Activated B cell treated with CpG ODN at 0.5 μM for 24 hours (primary cell): Measurements from ENCODE around the gene C1orf56. TPM values are rescaled to one million over a fixed set of nuclear protein-coding genes. Genes with fewer than 3 reads are reported as not detected.

ENCODE experiments used
- ATAC-seq: fragments of 200-7000 bp; cut with Tn5 transposase; one replicate; pipeline ENCODE4 v1.10.0; 2021; ENCODE audit warnings: low read depth, mild to moderate bottlenecking, moderate library complexity
- CTCF ChIA-PET: fragments of 350-600 bp; sonication (Branson Sonifier 250); formaldehyde crosslinking; loops from one replicate; lab custom pipeline; 2021; ENCODE audit warnings: antibody characterized with exemption; lab: Charles Lee
- POLR2A ChIA-PET: fragments of 350-600 bp; sonication (Branson Sonifier 250); formaldehyde crosslinking; loops from one replicate; lab custom pipeline; 2021; ENCODE audit warnings: antibody characterized with exemption; lab: Charles Lee
- DNase-seq: peaks from one replicate; pipeline ENCODE4 v3.0.0; 2022
- H3K27ac Mint-ChIP-seq: one replicate; pipeline ENCODE4 v1.8.0; 2020; ENCODE audit warnings: mixed read lengths
- H3K27me3 Mint-ChIP-seq: one replicate; pipeline ENCODE4 v1.8.0; 2021; ENCODE audit warnings: mixed read lengths
- H3K36me3 Mint-ChIP-seq: one replicate; pipeline ENCODE4 v1.8.0; 2021; ENCODE audit warnings: low read depth, mixed read lengths
- H3K4me1 Mint-ChIP-seq: one replicate; pipeline ENCODE4 v1.8.0; 2021; ENCODE audit warnings: mixed read lengths
- H3K4me3 Mint-ChIP-seq: one replicate; pipeline ENCODE4 v1.8.0; 2020; ENCODE audit warnings: mild to moderate bottlenecking, mixed read lengths
- H3K9me3 Mint-ChIP-seq: one replicate; pipeline ENCODE4 v1.8.0; 2020; ENCODE audit warnings: mixed read lengths
- intact Hi-C: fragments of 100-400 bp; cut with micrococcal nuclease; formaldehyde crosslinking; loops from one replicate; pipeline ENCODE4 v1.15.1; 2024
- total RNA-seq: library from RNA; stranded (reverse); gene quantifications from 2 replicates; pipeline ENCODE4 v1.2.3, GENCODE V29; 2022
- TF ChIP-seq, protein P1 (sequence below): fragments of 200-600 bp; IDR thresholded peaks from one replicate; pipeline ENCODE4 v1.8.0; 2022; ENCODE audit warnings: antibody characterized with exemption, mild to moderate bottlenecking

Gene C1orf56
- total RNA-seq, 1 donor from 2014 or later = 2.5 TPM

DNA sequence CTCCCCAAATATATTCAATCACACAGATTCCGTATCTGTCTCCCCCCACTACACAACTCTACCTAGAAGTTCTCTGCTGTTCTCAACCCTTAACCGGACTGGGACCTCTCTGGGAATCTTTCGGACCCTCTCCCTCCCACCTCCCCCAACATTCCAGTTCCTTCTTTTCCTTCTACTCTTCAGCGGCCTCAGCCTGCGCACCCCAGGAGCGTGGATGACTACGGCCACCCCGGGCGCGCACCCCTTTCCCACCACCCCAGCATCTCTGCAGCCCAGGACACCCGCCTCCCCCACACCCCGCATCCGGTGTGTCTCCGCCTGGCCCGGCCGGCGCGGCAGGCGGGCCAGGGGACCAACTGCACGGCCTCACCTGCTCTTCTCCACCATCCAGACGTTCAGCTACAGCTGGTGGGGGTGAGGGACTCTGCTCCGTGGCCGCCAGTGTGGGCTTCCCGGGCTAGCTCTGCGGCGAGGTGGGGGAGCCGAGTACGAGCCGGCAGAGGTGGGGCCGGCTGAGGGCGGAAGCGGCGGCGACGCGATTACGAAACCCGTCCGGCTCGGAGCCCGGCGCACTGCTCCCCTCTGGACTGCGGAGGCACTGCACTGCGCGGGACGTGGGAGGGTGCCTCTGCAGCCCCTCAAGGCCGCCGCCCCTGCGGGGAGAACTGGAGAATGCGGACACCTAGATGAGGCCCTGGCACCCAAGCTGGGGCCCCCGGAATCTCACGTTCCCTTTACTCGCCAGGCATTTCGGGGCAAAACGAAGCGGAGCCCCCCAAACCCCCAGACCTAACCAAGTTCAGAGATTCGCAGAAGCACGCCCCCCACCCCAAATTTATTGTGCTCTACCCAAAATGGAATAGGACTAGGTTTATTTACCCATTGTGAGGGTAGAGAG, 11.8 kb downstream of the C1orf56 start, which contains the start of gene CDC42SE1:
Gene CDC42SE1, minus strand, starts transcription at position 514 of the 898 bp plus-strand sequence. CDS start 3,892 bp downstream, outside the sequence.
- ATAC-seq (peak; percentile 88), DNase-seq (peak; percentile 82)
- ChIA-PET CTCF (interaction anchor here (0.9 to 2.4 kb wide), 8 partner anchors 9 to 96 kb away, joined by 3 to 12 read pairs (median 5); partner anchors contain the start of genes C1orf56, GABPB2 and TNFAIP8L2), POLR2A (interaction anchor here (0.6 to 7.2 kb wide), 11 partner anchors 8 to 908 kb away, joined by 3 to 98 read pairs (median 4); partner anchors contain the start of genes C1orf56, GABPB2, MINDY1 and VPS72)
- H3K4me3 Mint-ChIP-seq = peak within 1 kb of the TSS; percentile 98
- H3K4me1 Mint-ChIP-seq = peaks cover 53% of the 10 kb centered on the region
- peaks cover 48% of the 10 kb centered on the region for H3K36me3 Mint-ChIP-seq
- TF ChIP-seq, protein P1, sequence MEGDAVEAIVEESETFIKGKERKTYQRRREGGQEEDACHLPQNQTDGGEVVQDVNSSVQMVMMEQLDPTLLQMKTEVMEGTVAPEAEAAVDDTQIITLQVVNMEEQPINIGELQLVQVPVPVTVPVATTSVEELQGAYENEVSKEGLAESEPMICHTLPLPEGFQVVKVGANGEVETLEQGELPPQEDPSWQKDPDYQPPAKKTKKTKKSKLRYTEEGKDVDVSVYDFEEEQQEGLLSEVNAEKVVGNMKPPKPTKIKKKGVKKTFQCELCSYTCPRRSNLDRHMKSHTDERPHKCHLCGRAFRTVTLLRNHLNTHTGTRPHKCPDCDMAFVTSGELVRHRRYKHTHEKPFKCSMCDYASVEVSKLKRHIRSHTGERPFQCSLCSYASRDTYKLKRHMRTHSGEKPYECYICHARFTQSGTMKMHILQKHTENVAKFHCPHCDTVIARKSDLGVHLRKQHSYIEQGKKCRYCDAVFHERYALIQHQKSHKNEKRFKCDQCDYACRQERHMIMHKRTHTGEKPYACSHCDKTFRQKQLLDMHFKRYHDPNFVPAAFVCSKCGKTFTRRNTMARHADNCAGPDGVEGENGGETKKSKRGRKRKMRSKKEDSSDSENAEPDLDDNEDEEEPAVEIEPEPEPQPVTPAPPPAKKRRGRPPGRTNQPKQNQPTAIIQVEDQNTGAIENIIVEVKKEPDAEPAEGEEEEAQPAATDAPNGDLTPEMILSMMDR = no peak
- H3K9me3 Mint-ChIP-seq = no peaks in the 10 kb centered on the region
- no peaks in the 10 kb centered on the region for H3K27me3 Mint-ChIP-seq
- intact Hi-C loops = loop anchor here (1.0 to 5.0 kb wide), 5 partner anchors 11 to 132 kb away; partner anchors contain the start of genes GABPB2, PRUNE1 and SETDB1
- H3K27ac Mint-ChIP-seq = peak within 1 kb of the TSS; percentile 93

DNA sequence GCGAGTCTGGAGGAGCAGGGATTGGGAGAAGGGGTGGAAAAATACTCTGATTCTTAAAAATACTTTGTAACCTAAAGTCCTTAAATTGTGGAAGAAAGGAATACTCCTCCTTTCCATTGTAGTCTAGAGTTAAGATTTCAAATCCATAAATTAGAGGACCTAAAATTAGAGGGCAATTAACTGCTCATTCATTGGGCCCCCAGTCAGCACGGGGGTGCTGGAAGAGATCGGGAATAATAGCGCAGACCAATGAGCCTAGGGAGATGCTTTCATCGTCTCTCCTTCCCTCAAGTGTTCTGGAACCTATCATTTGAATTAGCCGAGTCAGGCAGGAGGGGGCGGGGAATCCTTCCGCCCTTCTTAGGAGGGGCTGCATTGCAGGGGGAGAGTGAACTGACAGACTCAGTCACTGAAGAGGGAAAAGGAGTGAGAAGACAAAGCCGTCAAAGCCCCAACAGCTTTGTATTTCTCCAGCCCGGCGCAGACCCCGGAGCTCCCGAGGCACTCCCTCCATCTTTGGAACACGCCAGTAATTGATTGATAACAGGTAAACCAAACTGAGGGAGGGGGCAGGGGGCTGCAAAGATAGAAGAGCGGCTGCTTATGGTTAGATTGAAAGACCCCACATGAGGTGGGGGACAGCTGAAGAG, 12.6 kb downstream of the C1orf56 start, which contains the start of gene MLLT11:
Gene MLLT11, plus strand, starts transcription at position 391 of the 650 bp plus-strand sequence. CDS start 6,828 bp downstream, outside the sequence.
- DNase-seq (no peak), ATAC-seq (no peak)
- ChIA-PET CTCF (interaction anchor here (1.0 to 2.4 kb wide), 6 partner anchors 8 to 96 kb away, joined by 3 to 12 read pairs (median 7); partner anchors contain the start of genes C1orf56, GABPB2 and TNFAIP8L2), POLR2A (interaction anchor here (0.6 to 7.2 kb wide), 9 partner anchors 11 to 908 kb away, joined by 3 to 98 read pairs (median 4); partner anchors contain the start of genes C1orf56, GABPB2, MINDY1 and VPS72)
- H3K36me3 Mint-ChIP-seq = peaks cover 40% of the 10 kb centered on the region
- peaks cover 46% of the 10 kb centered on the region for H3K4me1 Mint-ChIP-seq
- intact Hi-C loops = no loop called here
- TF ChIP-seq, protein P1 = no peak
- no peaks in the 10 kb centered on the region for H3K27me3 Mint-ChIP-seq
- peak within 1 kb of the TSS; percentile 93 for H3K27ac Mint-ChIP-seq
- H3K4me3 Mint-ChIP-seq = peak within 1 kb of the TSS; percentile 98
- H3K9me3 Mint-ChIP-seq = no peaks in the 10 kb centered on the region

DNA sequence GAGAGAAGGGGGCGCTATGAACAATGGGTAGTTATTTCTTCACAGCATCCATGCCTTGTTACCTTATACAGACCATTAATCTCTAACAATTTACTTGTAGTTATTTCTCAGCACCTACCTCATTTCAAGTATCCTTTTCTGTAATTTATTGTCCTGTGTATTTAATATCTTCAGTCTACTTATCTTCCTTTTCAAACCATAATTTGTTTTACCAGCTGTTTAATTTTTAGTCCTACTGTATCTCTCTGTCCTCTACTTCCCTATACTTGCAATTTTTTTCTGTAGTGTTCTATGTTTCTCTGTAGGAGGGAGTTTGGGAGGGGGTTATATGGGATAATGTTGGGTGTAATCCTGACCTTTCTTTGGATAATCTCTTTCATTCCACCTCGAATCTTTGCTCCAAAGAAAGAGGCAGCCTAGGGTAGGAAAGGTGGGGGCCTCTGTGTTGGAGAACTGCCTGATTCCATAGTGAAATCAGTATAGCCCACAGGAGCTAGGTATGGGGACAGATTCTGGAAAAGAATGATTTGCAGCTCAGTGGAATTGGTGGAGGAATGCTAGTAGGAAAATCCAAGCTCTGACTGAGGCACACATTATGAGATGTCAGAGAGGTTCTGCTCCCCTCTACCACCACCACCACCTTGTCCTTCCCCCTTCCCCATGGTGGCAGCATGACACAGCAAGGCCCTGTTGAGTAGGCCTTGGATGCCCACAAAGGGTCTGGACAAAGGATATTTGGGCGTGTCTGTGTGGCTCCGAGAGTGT, 13.3 kb downstream of the C1orf56 start:
- H3K27ac Mint-ChIP-seq = peak overlapping the region; percentile 93
- peak overlapping the region; percentile 98 for H3K4me3 Mint-ChIP-seq
- H3K9me3 Mint-ChIP-seq = no peaks in the 10 kb centered on the region
- no peaks in the 10 kb centered on the region for H3K27me3 Mint-ChIP-seq
- peaks cover 39% of the 10 kb centered on the region for H3K4me1 Mint-ChIP-seq
- ChIA-PET CTCF (interaction anchor here (1.0 to 2.4 kb wide), 8 partner anchors 7 to 95 kb away, joined by 3 to 12 read pairs (median 5); partner anchors contain the start of genes C1orf56, GABPB2 and TNFAIP8L2), POLR2A (interaction anchor here (0.6 to 7.2 kb wide), 5 partner anchors 10 to 975 kb away, joined by 3 to 98 read pairs (median 5); partner anchors contain the start of genes C1orf56 and GABPB2)
- ATAC-seq = no peak
- H3K36me3 Mint-ChIP-seq = peaks cover 33% of the 10 kb centered on the region
- intact Hi-C loops = no loop called here
- DNase-seq = no peak
- TF ChIP-seq, protein P1 = no peak

DNA sequence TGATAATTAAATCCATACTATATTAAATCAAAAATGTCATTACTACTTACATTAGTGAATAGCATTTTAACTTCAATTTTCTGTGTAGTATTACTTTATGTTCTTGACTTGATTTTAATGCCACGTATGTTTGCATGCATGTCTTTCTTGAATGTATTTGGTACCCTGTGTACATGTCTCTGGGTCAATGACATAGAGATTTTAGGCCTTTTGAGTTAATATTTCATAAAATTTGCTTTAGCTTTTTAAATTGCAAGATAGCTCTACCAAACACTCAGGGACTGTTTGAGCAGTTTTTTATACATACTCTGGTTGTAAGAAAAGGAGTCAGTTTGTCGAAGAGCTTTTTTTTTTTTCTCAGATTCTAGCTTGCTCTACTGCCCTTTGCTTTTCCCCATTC, 14.2 kb downstream of the C1orf56 start:
- H3K9me3 Mint-ChIP-seq = no peaks in the 10 kb centered on the region
- no peaks in the 10 kb centered on the region for H3K27me3 Mint-ChIP-seq
- ATAC-seq (no peak), DNase-seq (no peak)
- POLR2A ChIA-PET = interaction anchor here (1.2 to 7.2 kb wide), 3 partner anchors 9 to 15 kb away, joined by 4 to 98 read pairs (median 63); partner anchors contain the start of genes C1orf56 and GABPB2
- CTCF ChIA-PET = interaction anchor here (1.0 to 2.4 kb wide), 5 partner anchors 8 to 52 kb away, joined by 3 to 11 read pairs (median 5); partner anchors contain the start of gene C1orf56
- H3K4me3 Mint-ChIP-seq = no peak overlapping the region
- intact Hi-C loops = no loop called here
- peaks cover 26% of the 10 kb centered on the region for H3K36me3 Mint-ChIP-seq
- no peak overlapping the region for H3K27ac Mint-ChIP-seq
- peaks cover 30% of the 10 kb centered on the region for H3K4me1 Mint-ChIP-seq
- TF ChIP-seq, protein P1 = no peak
